Activated naive CD4-positive, alpha-beta T cell (primary cell): ENCODE measurements around the gene DLEC1.
"Not testable (repeated sequence)": the region's sequence is repeated elsewhere in the genome, so short reads cannot be mapped to it uniquely, and the experiment has no call there.

Experiments
- DNase-seq, 4 experiments: peaks; one replicate each; lab custom pipeline; 2025; lab: John Stamatoyannopoulos, UW

The DLEC1 gene

GRCh38 chr3:38083871-38084333 is 44.9 kb downstream of the DLEC1 start:
- DNase-seq, result no peak

GRCh38 chr3:38084334-38085310 is 45.6 kb downstream of the DLEC1 start:
- DNase-seq, result no peak

GRCh38 chr3:38085311-38085942 is 46.4 kb downstream of the DLEC1 start:
- no peak for DNase-seq

- no peak for DNase-seq
These were observed 46.9 kb downstream of the DLEC1 start for GRCh38 chr3:38085943-38086324.

- no peak for DNase-seq
These were observed 47.5 kb downstream of the DLEC1 start for GRCh38 chr3:38086496-38086895.

- not testable (repeated sequence) for DNase-seq
These were observed 48.3 kb downstream of the DLEC1 start for GRCh38 chr3:38087278-38087677.

- DNase-seq, result no peak
These were observed 49.4 kb downstream of the DLEC1 start for GRCh38 chr3:38088126-38089078.

- DNase-seq, result no peak
These were observed 50.2 kb downstream of the DLEC1 start for GRCh38 chr3:38089163-38089562.

- no peak for DNase-seq
These were observed 51.4 kb downstream of the DLEC1 start for GRCh38 chr3:38090453-38090852.

- DNase-seq, result no peak
These were observed 56.0 kb downstream of the DLEC1 start for GRCh38 chr3:38094999-38095398.

GRCh38 chr3:38095669-38096483 is 56.9 kb downstream of the DLEC1 start:
- DNase-seq, result no peak

GRCh38 chr3:38097446-38098375 is 58.7 kb downstream of the DLEC1 start:
- no peak for DNase-seq

GRCh38 chr3:38098376-38098723 is 59.3 kb downstream of the DLEC1 start:
- DNase-seq, result no peak

- DNase-seq, result no peak
These were observed 60.5 kb downstream of the DLEC1 start for GRCh38 chr3:38099518-38099917.

GRCh38 chr3:38100498-38100897 is 61.5 kb downstream of the DLEC1 start:
- no peak for DNase-seq

- DNase-seq, result no peak
These were observed 62.9 kb downstream of the DLEC1 start for GRCh38 chr3:38101811-38102443.

- DNase-seq, result no peak
These were observed 63.4 kb downstream of the DLEC1 start for GRCh38 chr3:38102444-38102814.

GRCh38 chr3:38105525-38105924 is 66.5 kb downstream of the DLEC1 start:
- no peak for DNase-seq

- no peak for DNase-seq
These were observed 69.1 kb downstream of the DLEC1 start for GRCh38 chr3:38107911-38108648.
